ENCODE data around the gene KIRREL3.

The KIRREL3 gene

DNA sequence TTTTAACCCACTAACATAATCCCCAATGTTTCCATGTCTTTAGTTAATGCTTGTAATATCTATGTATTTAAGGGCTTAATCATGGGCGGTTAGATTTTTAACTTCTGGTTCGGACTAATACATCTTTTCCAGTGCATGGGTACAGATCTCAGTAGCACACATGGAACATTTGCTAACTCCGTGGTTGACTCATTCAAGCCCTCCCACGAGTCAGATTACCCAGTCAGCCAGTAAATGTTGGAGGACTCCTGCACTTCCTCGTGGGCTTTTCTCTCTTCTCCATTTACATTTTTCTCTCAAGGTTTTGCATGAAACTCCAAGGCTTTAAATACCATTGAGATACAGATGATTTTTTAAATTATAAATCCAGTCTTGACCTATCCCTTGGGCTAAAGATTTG, 331.2 kb downstream of the KIRREL3 start:
- no peak for TF ChIP-seq ZNF274 (IDR thresholded peaks at IDR 0.05; ENCODE audit: low read depth, low read length)
- TF ChIP-seq YY1 (IDR thresholded peaks at IDR 0.05; ENCODE audit: insufficient read depth, insufficient read length) = no peak
- no peak for TF ChIP-seq SUZ12 (IDR thresholded peaks at IDR 0.05; ENCODE audit: extremely low read depth, insufficient read depth, insufficient read length)
- Histone ChIP-seq H3K4me3 (ENCODE audit: insufficient read length, low read depth) (no peak overlapping the region), H3K27me3 (ENCODE audit: insufficient read depth, insufficient read length) (no peaks in the 10 kb centered on the region), H3K36me3 (ENCODE audit: insufficient read depth, insufficient read length, low read length) (no peaks in the 10 kb centered on the region), H3K9ac (ENCODE audit: insufficient read length, low read depth) (no peak overlapping the region), H3K4me1 (ENCODE audit: insufficient read depth, insufficient read length) (no peaks in the 10 kb centered on the region), H3K9me3 (ENCODE audit: insufficient read depth, low read length) (no peaks in the 10 kb centered on the region)
- no peak for DNase-seq (ENCODE audit: low read depth, low spot score)

DNA sequence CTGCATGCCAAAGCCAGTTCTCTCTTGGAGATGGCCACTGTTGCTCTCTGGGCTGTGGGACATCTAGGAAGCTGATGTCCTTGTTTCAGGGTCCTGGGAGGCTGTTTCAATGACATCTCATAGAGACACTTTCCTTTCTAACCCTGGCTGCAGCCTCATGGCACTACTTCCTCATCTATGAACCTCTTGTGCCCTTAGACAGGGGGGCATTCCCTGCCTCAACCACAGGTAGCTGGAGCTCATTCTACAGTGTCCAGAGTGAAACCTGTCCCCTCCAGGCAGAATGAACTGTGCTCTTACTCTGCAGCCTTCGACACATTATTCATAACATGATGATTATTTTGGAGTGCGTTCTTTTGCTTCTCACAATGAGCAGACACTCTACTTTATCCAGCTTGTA, 335.9 kb downstream of the KIRREL3 start:
- H3K36me3 ChIP-seq (ENCODE audit: insufficient read depth, insufficient read length, low read length) = no peaks in the 10 kb centered on the region
- TF ChIP-seq ZNF274 (IDR thresholded peaks at IDR 0.05; ENCODE audit: low read depth, low read length) (no peak), SUZ12 (IDR thresholded peaks at IDR 0.05; ENCODE audit: extremely low read depth, insufficient read depth, insufficient read length) (no peak), YY1 (IDR thresholded peaks at IDR 0.05; ENCODE audit: insufficient read depth, insufficient read length) (no peak)
- H3K9ac ChIP-seq (ENCODE audit: insufficient read length, low read depth) = no peak overlapping the region
- no peak for DNase-seq (ENCODE audit: low read depth, low spot score)
- no peaks in the 10 kb centered on the region for H3K4me1 ChIP-seq (ENCODE audit: insufficient read depth, insufficient read length)
- peaks cover 6% of the 10 kb centered on the region; the same call in 1 of the 2 replicates for H3K9me3 ChIP-seq (ENCODE audit: insufficient read depth, low read length)
- H3K27me3 ChIP-seq (ENCODE audit: insufficient read depth, insufficient read length) = no peaks in the 10 kb centered on the region
- no peak overlapping the region for H3K4me3 ChIP-seq (ENCODE audit: insufficient read length, low read depth)

DNA sequence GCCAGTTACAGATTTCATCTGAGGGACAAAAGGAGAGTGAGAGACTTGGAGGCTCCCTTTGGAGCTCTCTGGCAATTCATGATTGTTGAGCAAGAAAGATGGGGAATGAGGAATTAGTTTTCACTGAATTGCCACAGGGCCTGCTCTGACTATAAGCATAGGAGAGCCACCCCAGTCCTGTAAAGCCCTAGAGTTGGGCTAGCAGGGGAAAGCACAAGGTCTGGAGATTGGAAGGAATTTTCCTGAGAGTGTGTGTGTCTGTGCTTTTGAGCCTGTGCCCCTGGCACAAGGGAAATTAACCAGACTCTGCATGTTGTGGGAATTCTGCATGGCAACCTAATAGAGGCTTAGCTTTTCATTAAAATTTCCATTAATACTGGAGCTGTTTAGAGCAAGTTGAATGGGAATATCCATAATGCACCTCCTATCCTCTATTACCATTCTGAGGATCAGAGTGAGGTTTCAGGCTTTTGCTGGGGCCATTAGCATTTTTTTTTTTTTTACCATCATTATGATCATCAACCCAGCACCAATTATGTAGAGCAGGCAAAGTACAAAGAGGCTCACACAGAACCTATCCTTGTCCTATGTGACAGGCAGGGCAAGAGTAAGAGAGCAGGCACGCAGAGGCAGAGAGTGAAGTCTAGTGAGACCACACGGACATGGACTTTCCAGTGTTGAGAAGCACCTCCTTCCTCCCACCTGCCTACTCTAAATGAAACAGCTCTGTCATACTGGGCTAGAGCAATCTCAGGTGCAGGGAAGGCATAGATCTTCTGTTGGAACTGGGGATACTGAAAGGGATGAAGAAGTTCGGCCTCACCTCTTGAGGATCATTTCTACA, 336.6 kb downstream of the KIRREL3 start:
- H3K4me1 ChIP-seq (ENCODE audit: insufficient read depth, insufficient read length) = no peaks in the 10 kb centered on the region
- no peak for DNase-seq (ENCODE audit: low read depth, low spot score)
- no peaks in the 10 kb centered on the region for H3K27me3 ChIP-seq (ENCODE audit: insufficient read depth, insufficient read length)
- no peaks in the 10 kb centered on the region for H3K36me3 ChIP-seq (ENCODE audit: insufficient read depth, insufficient read length, low read length)
- no peak overlapping the region for H3K9ac ChIP-seq (ENCODE audit: insufficient read length, low read depth)
- H3K4me3 ChIP-seq (ENCODE audit: insufficient read length, low read depth) = no peak overlapping the region
- TF ChIP-seq ZNF274 (IDR thresholded peaks at IDR 0.05; ENCODE audit: low read depth, low read length) = no peak
- TF ChIP-seq YY1 (IDR thresholded peaks at IDR 0.05; ENCODE audit: insufficient read depth, insufficient read length) = no peak
- TF ChIP-seq SUZ12 (IDR thresholded peaks at IDR 0.05; ENCODE audit: extremely low read depth, insufficient read depth, insufficient read length) = no peak
- peaks cover 6% of the 10 kb centered on the region; the same call in 1 of the 2 replicates for H3K9me3 ChIP-seq (ENCODE audit: insufficient read depth, low read length)

DNA sequence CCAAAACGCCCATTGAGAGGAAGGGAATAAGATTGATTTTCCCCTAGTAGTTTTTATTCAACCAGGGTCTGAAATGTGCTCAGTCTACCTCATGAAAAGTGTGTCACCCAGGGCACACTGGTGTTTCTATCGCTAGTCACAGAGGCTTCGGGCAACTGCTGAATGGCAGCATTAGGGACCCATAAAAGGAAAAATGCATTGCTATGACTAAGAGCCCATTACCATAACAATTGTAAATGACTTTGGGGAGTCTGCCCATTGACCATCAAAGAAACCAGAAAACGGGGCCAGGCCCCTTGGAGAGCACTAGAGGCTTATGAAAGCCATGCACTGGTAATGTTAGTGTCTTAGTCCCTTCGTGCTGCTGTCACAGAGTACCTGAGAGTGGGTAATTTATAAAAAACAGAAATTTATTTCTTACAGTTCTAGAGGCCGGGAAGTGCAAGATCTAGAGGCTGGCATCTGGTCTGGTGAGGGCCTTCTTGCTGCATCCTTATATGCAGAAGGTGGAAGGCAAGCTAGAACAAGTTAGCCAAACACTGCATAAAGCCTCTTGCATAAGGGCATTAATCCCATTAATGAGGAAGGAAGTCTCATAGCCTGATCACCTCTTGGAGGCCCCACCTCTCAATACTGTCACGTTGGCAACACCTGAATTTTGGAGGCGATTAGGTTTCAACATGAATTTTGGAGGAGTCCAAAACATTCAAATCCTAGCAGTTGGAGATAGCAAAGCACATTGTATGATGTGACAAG, 338.4 kb downstream of the KIRREL3 start:
- DNase-seq (ENCODE audit: low read depth, low spot score) = peak; percentile 20
- H3K27me3 ChIP-seq (ENCODE audit: insufficient read depth, insufficient read length) = no peaks in the 10 kb centered on the region
- no peaks in the 10 kb centered on the region for H3K4me1 ChIP-seq (ENCODE audit: insufficient read depth, insufficient read length)
- H3K9me3 ChIP-seq (ENCODE audit: insufficient read depth, low read length) = peaks cover 6% of the 10 kb centered on the region; the same call in 1 of the 2 replicates
- no peak for TF ChIP-seq SUZ12 (IDR thresholded peaks at IDR 0.05; ENCODE audit: extremely low read depth, insufficient read depth, insufficient read length)
- TF ChIP-seq YY1 (IDR thresholded peaks at IDR 0.05; ENCODE audit: insufficient read depth, insufficient read length) = no peak
- no peak for TF ChIP-seq ZNF274 (IDR thresholded peaks at IDR 0.05; ENCODE audit: low read depth, low read length)
- H3K36me3 ChIP-seq (ENCODE audit: insufficient read depth, insufficient read length, low read length) = no peaks in the 10 kb centered on the region
- no peak overlapping the region for H3K9ac ChIP-seq (ENCODE audit: insufficient read length, low read depth)
- no peak overlapping the region for H3K4me3 ChIP-seq (ENCODE audit: insufficient read length, low read depth)

DNA sequence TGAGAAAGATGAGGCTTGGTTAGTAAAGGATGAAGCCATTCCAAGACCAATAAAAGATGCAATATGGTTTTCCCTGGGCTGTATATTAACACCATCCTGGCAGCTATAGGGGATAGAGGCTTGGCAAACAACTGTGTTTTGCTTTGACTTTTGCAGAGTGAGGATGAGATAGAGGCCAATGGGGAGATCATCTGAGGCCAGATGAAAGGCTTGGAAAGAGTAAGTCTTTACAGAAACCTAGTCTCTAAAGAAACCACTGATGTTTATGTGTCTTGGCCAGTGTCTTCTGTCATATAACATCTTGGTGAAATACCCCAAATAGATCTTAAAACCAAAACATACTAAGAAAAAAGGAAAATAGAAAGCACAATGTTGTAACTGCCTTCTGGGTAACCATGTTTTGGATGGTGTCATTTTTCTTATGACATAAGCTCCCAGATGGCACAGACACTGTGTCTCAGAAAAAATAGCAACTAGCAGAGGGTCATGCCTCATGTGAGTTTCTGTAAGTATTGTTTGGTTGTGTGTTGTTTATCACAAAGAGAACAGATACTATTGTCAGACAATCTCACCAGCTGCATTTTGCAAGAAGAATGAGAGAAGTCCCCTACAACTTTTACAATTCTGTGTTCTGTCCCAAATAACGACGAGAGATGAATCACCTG, 339.7 kb downstream of the KIRREL3 start:
- no peak for TF ChIP-seq ZNF274 (IDR thresholded peaks at IDR 0.05; ENCODE audit: low read depth, low read length)
- no peak for TF ChIP-seq SUZ12 (IDR thresholded peaks at IDR 0.05; ENCODE audit: extremely low read depth, insufficient read depth, insufficient read length)
- H3K27me3 ChIP-seq (ENCODE audit: insufficient read depth, insufficient read length) = no peaks in the 10 kb centered on the region
- no peak overlapping the region for H3K4me3 ChIP-seq (ENCODE audit: insufficient read length, low read depth)
- no peaks in the 10 kb centered on the region for H3K36me3 ChIP-seq (ENCODE audit: insufficient read depth, insufficient read length, low read length)
- peaks cover 6% of the 10 kb centered on the region; the same call in 1 of the 2 replicates for H3K9me3 ChIP-seq (ENCODE audit: insufficient read depth, low read length)
- no peaks in the 10 kb centered on the region for H3K4me1 ChIP-seq (ENCODE audit: insufficient read depth, insufficient read length)
- H3K9ac ChIP-seq (ENCODE audit: insufficient read length, low read depth) = no peak overlapping the region
- DNase-seq (ENCODE audit: low read depth, low spot score) = no peak

DNA sequence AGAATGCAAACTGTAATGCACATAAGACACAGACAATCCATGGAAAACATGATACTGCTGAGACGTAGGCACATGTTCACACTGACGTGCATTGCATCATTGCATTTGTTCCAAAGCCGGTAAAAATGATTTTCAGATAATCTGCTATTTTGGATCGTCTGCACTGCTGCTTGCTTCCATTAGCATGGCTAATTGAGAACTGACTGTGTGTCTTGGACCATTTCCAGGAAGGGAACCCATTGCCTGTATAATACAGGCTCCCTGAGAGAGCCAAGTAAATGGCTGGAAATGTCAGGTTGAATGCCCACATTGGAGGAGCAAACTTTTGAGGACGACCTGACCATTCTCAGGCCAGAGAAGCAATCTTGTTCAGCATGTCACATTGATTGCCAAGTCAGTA, 340.2 kb downstream of the KIRREL3 start:
- TF ChIP-seq ZNF274 (IDR thresholded peaks at IDR 0.05; ENCODE audit: low read depth, low read length) (no peak), SUZ12 (IDR thresholded peaks at IDR 0.05; ENCODE audit: extremely low read depth, insufficient read depth, insufficient read length) (no peak), YY1 (IDR thresholded peaks at IDR 0.05; ENCODE audit: insufficient read depth, insufficient read length) (no peak)
- no peaks in the 10 kb centered on the region for H3K27me3 ChIP-seq (ENCODE audit: insufficient read depth, insufficient read length)
- H3K4me1 ChIP-seq (ENCODE audit: insufficient read depth, insufficient read length) = no peaks in the 10 kb centered on the region
- H3K9ac ChIP-seq (ENCODE audit: insufficient read length, low read depth) = no peak overlapping the region
- no peak for DNase-seq (ENCODE audit: low read depth, low spot score)
- no peaks in the 10 kb centered on the region for H3K36me3 ChIP-seq (ENCODE audit: insufficient read depth, insufficient read length, low read length)
- peaks cover 6% of the 10 kb centered on the region; the same call in 1 of the 2 replicates for H3K9me3 ChIP-seq (ENCODE audit: insufficient read depth, low read length)
- no peak overlapping the region for H3K4me3 ChIP-seq (ENCODE audit: insufficient read length, low read depth)

All from NT2/D1 (cell line).